ENCODE results near the gene VN1R4. TPM values are rescaled to one million over a fixed set of nuclear protein-coding genes. Genes with fewer than 3 reads are reported as not detected.
"Not testable (repeated sequence)": the region's sequence is repeated elsewhere in the genome, so short reads cannot be mapped to it uniquely, and the experiment has no call there.

The VN1R4 gene
- total RNA-seq, 4 donors from 2014 or later = not detected

GRCh38 chr19:53290758-53291549 lies 23.4 kb upstream of the VN1R4 start:
- WGBS, 2 donors = 91 to 92% methylated on average over 47 of the region's 47 CpGs
- intact Hi-C loops (cut with DNase I; ENCODE audit: low total_unique reads) = no loop called here
- TF ChIP-seq POLR2A (IDR thresholded peaks at IDR 0.05) (no peak), CTCF (IDR thresholded peaks at IDR 0.05) (no peak)
- no peak overlapping the region for H3K4me3 ChIP-seq (ENCODE audit: low read depth, poor library complexity, severe bottlenecking)
- no peak for DNase-seq (ENCODE audit: low spot score in 2 of 2)

- WGBS, 2 donors = 64 to 66% methylated on average over 4 of the region's 4 CpGs
- no peak overlapping the region for H3K4me3 ChIP-seq (ENCODE audit: low read depth, poor library complexity, severe bottlenecking)
- DNase-seq (ENCODE audit: low spot score in 2 of 2) = no peak
- TF ChIP-seq POLR2A (IDR thresholded peaks at IDR 0.05) (no peak), CTCF (IDR thresholded peaks at IDR 0.05) (no peak)
- intact Hi-C loops (cut with DNase I; ENCODE audit: low total_unique reads) = no loop called here
Observed at GRCh38 chr19:53285087-53285486, 17.6 kb upstream of the VN1R4 start.

GRCh38 chr19:53281947-53282346 lies 14.4 kb upstream of the VN1R4 start:
- 78 to 83% methylated on average over 4 of the region's 8 CpGs for WGBS, 2 donors
- DNase-seq (ENCODE audit: low spot score in 2 of 2); intact Hi-C loops (cut with DNase I; ENCODE audit: low total_unique reads); H3K4me3 ChIP-seq (ENCODE audit: low read depth, poor library complexity, severe bottlenecking): not testable (repeated sequence)

GRCh38 chr19:53275480-53275879 lies 8.0 kb upstream of the VN1R4 start:
- TF ChIP-seq CTCF (IDR thresholded peaks at IDR 0.05) (no peak), POLR2A (IDR thresholded peaks at IDR 0.05) (no peak)
- H3K4me3 ChIP-seq (ENCODE audit: low read depth, poor library complexity, severe bottlenecking) = no peak overlapping the region
- no peak for DNase-seq (ENCODE audit: low spot score in 2 of 2)
- WGBS, 2 donors = 96% methylated on average over 2 of the region's 2 CpGs
- intact Hi-C loops (cut with DNase I; ENCODE audit: low total_unique reads) = no loop called here

- no peak for DNase-seq (ENCODE audit: low spot score in 2 of 2)
- no peak overlapping the region for H3K4me3 ChIP-seq (ENCODE audit: low read depth, poor library complexity, severe bottlenecking)
- intact Hi-C loops (cut with DNase I; ENCODE audit: low total_unique reads) = no loop called here
- TF ChIP-seq POLR2A (IDR thresholded peaks at IDR 0.05) (no peak), CTCF (IDR thresholded peaks at IDR 0.05) (no peak)
- WGBS, 2 donors = 85 to 93% methylated on average over 9 of the region's 9 CpGs
Observed at GRCh38 chr19:53272044-53272443, 4.5 kb upstream of the VN1R4 start.

GRCh38 chr19:53269861-53270260 lies 2.3 kb upstream of the VN1R4 start:
- H3K4me3 ChIP-seq (ENCODE audit: low read depth, poor library complexity, severe bottlenecking); DNase-seq (ENCODE audit: low spot score in 2 of 2); intact Hi-C loops (cut with DNase I; ENCODE audit: low total_unique reads): not testable (repeated sequence)
- 96 to 98% methylated on average over 16 to 23 of the region's 27 CpGs for WGBS, 2 donors

GRCh38 chr19:53257715-53258342 lies 9.7 kb downstream of the VN1R4 start, which contains the start of gene VN1R2:
TSS of gene VN1R2 (plus strand) at chr19:53258292. CDS start at chr19:53258376, 84 bp downstream.
- WGBS, 2 donors = 69 to 70% methylated on average over 14 of the region's 14 CpGs
- H3K4me3 ChIP-seq (ENCODE audit: low read depth, poor library complexity, severe bottlenecking); DNase-seq (ENCODE audit: low spot score in 2 of 2); intact Hi-C loops (cut with DNase I; ENCODE audit: low total_unique reads): not testable (repeated sequence)

Data from lower leg skin (tissue), 4 donors.